HG03139 (cell line): ENCODE data around the gene DIP2A.

Experiments used
- ATAC-seq: cut with Tn5 transposase; IDR thresholded peaks from one replicate; pipeline ENCODE4 v1.9.1; 2021; ENCODE audit not compliant: unreplicated experiment

DIP2A gene

GRCh38 chr21:46480466-46480865 is 21.8 kb downstream of the DIP2A start:
- ATAC-seq: no peak

- ATAC-seq: no peak
Observed at GRCh38 chr21:46482225-46482845, 23.6 kb downstream of the DIP2A start.

GRCh38 chr21:46482846-46483231 is 24.1 kb downstream of the DIP2A start:
- ATAC-seq: no peak

- ATAC-seq: no peak
Observed at GRCh38 chr21:46483300-46484295, 24.9 kb downstream of the DIP2A start.

- no peak for ATAC-seq
Observed at GRCh38 chr21:46486481-46487126, 27.9 kb downstream of the DIP2A start.

GRCh38 chr21:46489162-46489663 is 30.5 kb downstream of the DIP2A start:
- ATAC-seq: no peak

- ATAC-seq: no peak
Observed at GRCh38 chr21:46489800-46490199, 31.1 kb downstream of the DIP2A start.

GRCh38 chr21:46491553-46491952 is 32.9 kb downstream of the DIP2A start:
- ATAC-seq: no peak

GRCh38 chr21:46492851-46493250 is 34.2 kb downstream of the DIP2A start:
- ATAC-seq: no peak

- ATAC-seq: no peak
Observed at GRCh38 chr21:46493828-46494227, 35.1 kb downstream of the DIP2A start.

GRCh38 chr21:46498335-46499050 is 39.8 kb downstream of the DIP2A start:
- no peak for ATAC-seq

- ATAC-seq: no peak
Observed at GRCh38 chr21:46500224-46500861, 41.7 kb downstream of the DIP2A start.

GRCh38 chr21:46503922-46504550 is 45.3 kb downstream of the DIP2A start:
- no peak for ATAC-seq

GRCh38 chr21:46504666-46505065 is 46.0 kb downstream of the DIP2A start:
- no peak for ATAC-seq

GRCh38 chr21:46507562-46507961 is 48.9 kb downstream of the DIP2A start:
- ATAC-seq: no peak

- no peak for ATAC-seq
Observed at GRCh38 chr21:46509741-46510502, 51.2 kb downstream of the DIP2A start.

GRCh38 chr21:46515109-46515508 is 56.4 kb downstream of the DIP2A start:
- ATAC-seq: no peak

GRCh38 chr21:46516068-46516467 is 57.4 kb downstream of the DIP2A start:
- no peak for ATAC-seq

GRCh38 chr21:46517361-46517760 is 58.7 kb downstream of the DIP2A start:
- no peak for ATAC-seq
